H1 (cell line): Measurements from ENCODE around the gene FOXN1. TPM values are rescaled to one million over a fixed set of nuclear protein-coding genes. Genes with fewer than 3 reads are reported as not detected.

ENCODE experiments used
- CTCF ChIA-PET: fragments of 300-600 bp; sonication (Branson Sonifier 250); formaldehyde crosslinking; loops from one replicate; lab custom pipeline; 2021; ENCODE audit not compliant: partially characterized antibody; lab: Charles Lee
- POLR2A ChIA-PET: fragments of 300-600 bp; sonication (Branson Sonifier 250); formaldehyde crosslinking; loops from one replicate; lab custom pipeline; 2021; ENCODE audit warnings: inconsistent platforms; ENCODE audit not compliant: partially characterized antibody; lab: Charles Lee
- DNase-seq, 2 experiments: peaks; one replicate each; pipeline versions ENCODE4 v3.0.0 to v3.0.0-alpha.2; 2010 to 2022; ENCODE audit warnings: low spot score in 2 of 2, low read depth in 1 of 2, mixed read lengths in 1 of 2
- FAIRE-seq: peaks from 2 replicates; lab custom pipeline; 2011; peaks lifted over from hg19 to GRCh38; lab: Jason Lieb, UNC
- H2AFZ ChIP-seq: 2 replicates; pipeline ENCODE4 v1.8.1; 2012; ENCODE audit warnings: low read length, inconsistent platforms
- H2AK5ac ChIP-seq: 2 replicates; pipeline ENCODE4 v1.6.1; 2013; ENCODE audit warnings: low read depth, low read length
- H2BK120ac ChIP-seq: replicated peaks from 2 replicates; pipeline ENCODE3; 2013; ENCODE audit warnings: low read depth, low read length, inconsistent platforms
- H2BK12ac ChIP-seq: 2 replicates; pipeline ENCODE4 v1.6.1; 2013; ENCODE audit warnings: low read depth, low read length
- H2BK15ac ChIP-seq: 2 replicates; pipeline ENCODE4 v1.6.1; 2013; ENCODE audit warnings: low read length
- H2BK20ac ChIP-seq: 2 replicates; pipeline ENCODE4 v1.6.1; 2013; ENCODE audit warnings: low read length
- H2BK5ac ChIP-seq: 2 replicates; pipeline ENCODE4 v1.6.1; 2013; ENCODE audit warnings: low read depth, low read length
- H3K14ac ChIP-seq: 2 replicates; pipeline ENCODE4 v1.6.1; 2013; ENCODE audit warnings: inconsistent platforms; ENCODE audit not compliant: insufficient read length
- H3K18ac ChIP-seq: 2 replicates; pipeline ENCODE4 v1.6.1; 2013; ENCODE audit warnings: low read length; ENCODE audit errors: extremely low read depth
- H3K23ac ChIP-seq: 2 replicates; pipeline ENCODE4 v1.6.1; 2013; ENCODE audit warnings: inconsistent platforms; ENCODE audit not compliant: insufficient read length
- H3K23me2 ChIP-seq: 2 replicates; pipeline ENCODE4 v1.6.1; 2013; ENCODE audit warnings: low read depth, low read length
- H3K27ac ChIP-seq: 2 replicates; pipeline ENCODE4 v1.6.1; 2011; ENCODE audit warnings: low read depth, low read length, inconsistent platforms
- H3K27me3 ChIP-seq, 4 experiments: replicated peaks in 1 of 4; 1 replicate in 1 of 4; 2 replicates in 3 of 4; pipeline versions ENCODE4 v1.6.1 to v1.8.1; 2011 to 2013; ENCODE audit warnings: low read length in 3 of 4, mild to moderate bottlenecking in 3 of 4, inconsistent platforms in 2 of 4, mixed read lengths in 2 of 4, moderate library complexity in 1 of 4; ENCODE audit not compliant: control insufficient read depth in 3 of 4, insufficient read depth in 3 of 4; ENCODE audit errors: extremely low read depth in 1 of 4
- H3K36me3 ChIP-seq, 4 experiments: 2 replicates each; pipeline versions ENCODE4 v1.6.1 to v1.8.1; 2011 to 2013; ENCODE audit warnings: mild to moderate bottlenecking in 4 of 4, low read length in 3 of 4, moderate library complexity in 2 of 4, control low read depth in 1 of 4, inconsistent platforms in 1 of 4; ENCODE audit not compliant: insufficient read depth in 4 of 4, control insufficient read depth in 2 of 4
- H3K4ac ChIP-seq: replicated peaks from 2 replicates; pipeline ENCODE3; 2013; ENCODE audit warnings: low read length, low read depth, mixed read lengths, inconsistent platforms; ENCODE audit not compliant: insufficient read length
- H3K4me1 ChIP-seq, 4 experiments: replicated peaks in 1 of 4; 1 replicate in 1 of 4; 2 replicates in 3 of 4; pipeline versions ENCODE4 v1.6.1 to v1.8.1; 2011 to 2013; ENCODE audit warnings: low read length in 3 of 4, inconsistent platforms in 2 of 4, mixed read lengths in 1 of 4; ENCODE audit not compliant: insufficient read depth in 4 of 4, control insufficient read depth in 3 of 4
- H3K4me2 ChIP-seq, 2 experiments: 2 replicates each; pipeline versions ENCODE4 v1.6.1 to v1.8.1; 2011 to 2013; ENCODE audit warnings: low read depth in 2 of 2, low read length in 2 of 2, control low read depth in 1 of 2, inconsistent platforms in 1 of 2, mild to moderate bottlenecking in 1 of 2; ENCODE audit not compliant: insufficient read depth in 1 of 2
- H3K4me3 ChIP-seq, 4 experiments: fragments of 200-600, 300-600 bp in 1 of 4; sonication (generic), shearing (Covaris generic), sonication (Bioruptor Twin) in 1 of 4; 2 replicates each; pipeline versions ENCODE4 v1.5.1 to v1.8.1; 2011 to 2016; ENCODE audit warnings: low read length in 4 of 4, low read depth in 3 of 4, control low read depth in 2 of 4, inconsistent platforms in 2 of 4, mild to moderate bottlenecking in 2 of 4, mixed read lengths in 1 of 4, moderate library complexity in 1 of 4; ENCODE audit not compliant: insufficient read depth in 2 of 4; ENCODE audit errors: extremely low read depth in 1 of 4
- H3K56ac ChIP-seq: replicated peaks from 2 replicates; pipeline ENCODE3; 2013; ENCODE audit warnings: low read depth, mild to moderate bottlenecking, mixed read lengths, low read length, inconsistent platforms; ENCODE audit not compliant: insufficient read length
- H3K79me1 ChIP-seq: 2 replicates; pipeline ENCODE4 v1.6.1; 2013; ENCODE audit warnings: low read depth, low read length, control low read depth
- H3K79me2 ChIP-seq, 2 experiments: 2 replicates each; pipeline versions ENCODE4 v1.6.1 to v1.8.1; 2012 to 2013; ENCODE audit warnings: low read length in 2 of 2, mild to moderate bottlenecking in 2 of 2, inconsistent platforms in 1 of 2; ENCODE audit not compliant: insufficient read depth in 2 of 2, control insufficient read depth in 1 of 2
- H3K9ac ChIP-seq, 4 experiments: replicated peaks in 1 of 4; 1 replicate in 1 of 4; 2 replicates in 3 of 4; pipeline versions ENCODE4 v1.6.1 to v1.8.1; 2011 to 2013; ENCODE audit warnings: low read depth in 3 of 4, low read length in 3 of 4, control low read depth in 2 of 4, mild to moderate bottlenecking in 2 of 4, moderate library complexity in 2 of 4, inconsistent platforms in 1 of 4; ENCODE audit errors: extremely low read depth in 1 of 4
- H3K9me3 ChIP-seq, 2 experiments: 2 replicates each; pipeline versions ENCODE4 v1.6.1 to v1.8.1; 2012 to 2013; ENCODE audit warnings: mild to moderate bottlenecking in 2 of 2, moderate library complexity in 2 of 2, control low read depth in 1 of 2, inconsistent platforms in 1 of 2, low read depth in 1 of 2, low read length in 1 of 2, mixed read lengths in 1 of 2; ENCODE audit not compliant: insufficient read depth in 2 of 2
- H4K20me1 ChIP-seq, 2 experiments: replicated peaks in 1 of 2; 2 replicates each; pipeline versions ENCODE3 to v1.8.1; 2011 to 2013; ENCODE audit warnings: inconsistent platforms in 2 of 2, low read length in 2 of 2, mild to moderate bottlenecking in 1 of 2; ENCODE audit not compliant: insufficient read depth in 2 of 2, control insufficient read depth in 1 of 2
- H4K5ac ChIP-seq: 2 replicates; pipeline ENCODE4 v1.6.1; 2013; ENCODE audit warnings: low read length, low read depth, mixed read lengths, inconsistent platforms; ENCODE audit not compliant: insufficient read length
- H4K8ac ChIP-seq: 2 replicates; pipeline ENCODE4 v1.8.0; 2013; ENCODE audit warnings: mild to moderate bottlenecking, moderate library complexity, low read length, inconsistent platforms; ENCODE audit not compliant: insufficient read depth; ENCODE audit errors: extremely low read depth
- H4K91ac ChIP-seq: replicated peaks from 2 replicates; pipeline ENCODE3; 2013; ENCODE audit warnings: low read length, mixed read lengths, inconsistent platforms; ENCODE audit not compliant: insufficient read length
- WGBS, 2 experiments: shearing (Covaris generic) in 1 of 2; methylation state at CpG; one replicate each; pipeline versions ENCODE4 v1.1.6 to v1.1.7; 2013 to 2015; ENCODE audit warnings: low lambda C conversion rate in 2 of 2, mixed read lengths in 2 of 2, inconsistent platforms in 1 of 2, low coverage in 1 of 2, missing lambda C conversion rate in 1 of 2; ENCODE audit not compliant: insufficient replicate concordance in 2 of 2, insufficient coverage in 1 of 2, insufficient read length in 1 of 2; ENCODE audit errors: extremely low coverage in 1 of 2, missing lambda C conversion rate in 1 of 2; 5-methylcytosine and 5-hydroxymethylcytosine counted together
- polyA plus RNA-seq, 7 experiments: library from polyadenylated mRNA; depleted of rRNA in 3 of 7; stranded (reverse) in 5 of 7; unstranded in 2 of 7; fragments of >200 nt in 5 of 7; fragments of 200-250 nt in 2 of 7; gene quantifications; 1 replicate in 5 of 7; 2 replicates in 1 of 7; 4 replicates in 1 of 7; pipeline versions ENCODE4 v1.2.1 to v1.2.3, GENCODE V29; 2011 to 2013; ENCODE audit warnings: missing spikeins in 2 of 7, mixed read lengths in 2 of 7
- total RNA-seq: library from RNA; stranded (reverse); fragmentation: NEBNext Ultra II Directional; extraction: Animal tissue kit (Norgen Biotek cat#: 25700); gene quantifications from 2 replicates; pipeline ENCODE4 v1.2.1, GENCODE V29; 2021

FOXN1 gene
- total and polyA plus RNA-seq, 2 of the 8 experiments (the other 6 are each of a cell fraction or from before 2014, with no cell fraction given) = not detected

DNA sequence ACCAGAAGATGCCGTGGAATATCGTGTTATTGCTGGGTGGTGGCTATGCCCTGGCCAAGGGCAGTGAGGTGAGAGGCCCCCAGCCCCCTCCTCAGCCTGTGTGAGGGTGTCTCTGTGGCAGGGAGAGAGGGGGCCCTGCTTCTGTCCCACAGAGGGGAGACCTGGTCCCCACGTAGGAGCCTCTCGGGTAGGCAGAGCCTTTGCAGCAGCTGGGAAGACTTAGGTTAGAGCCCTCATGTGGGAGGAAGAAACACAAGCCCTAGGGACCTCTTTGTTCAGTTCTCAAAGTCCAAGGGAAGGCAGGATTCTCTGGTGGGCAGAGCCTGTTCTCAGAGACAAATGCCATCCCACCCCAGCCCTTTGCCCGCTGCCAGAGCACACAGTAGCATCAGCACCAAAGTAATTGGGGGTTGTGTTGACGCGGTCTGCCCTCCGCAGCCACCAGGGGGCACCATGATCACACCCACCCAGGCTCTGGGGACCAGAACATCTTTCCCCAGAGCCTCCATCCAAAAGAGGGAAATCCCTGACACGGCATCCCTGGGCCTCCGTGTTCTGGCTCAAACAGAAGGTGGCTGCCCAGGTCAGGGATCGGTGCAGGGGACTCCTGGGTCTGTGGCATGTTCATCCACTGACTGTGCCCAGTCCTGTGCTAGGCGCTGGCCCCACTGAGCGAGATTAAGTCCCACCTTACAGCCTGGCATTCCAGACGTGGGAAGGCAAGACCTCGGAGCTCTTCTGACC lies 11.5 kb upstream of the FOXN1 start:
- CTCF ChIA-PET = interaction anchor here (0.6 to 21.4 kb wide), 24 partner anchors 9 to 283 kb away, joined by 3 to 547 read pairs (median 4); partner anchors contain the start of gene FOXN1

More for the DNA sequence above, 11.5 kb upstream of the FOXN1 start:
- no peaks in the 10 kb centered on the region for H3K27me3 ChIP-seq
- peaks cover 0 to 19% (median 8%) of the 10 kb centered on the region in 4 experiments; a peak in 6 of 7 replicates for H3K4me1 ChIP-seq
- H2AK5ac ChIP-seq = no peak overlapping the region
- H3K14ac ChIP-seq = no peak overlapping the region
- POLR2A ChIA-PET = interaction anchor here (0.9 to 2.1 kb wide), 4 partner anchors 10 to 77 kb away, joined by 3 to 5 read pairs (median 4); partner anchors contain the start of gene PIGS
- H3K9me3 ChIP-seq = no peaks in the 10 kb centered on the region
- no peak overlapping the region for H3K56ac ChIP-seq
- no peak overlapping the region for H2BK12ac ChIP-seq
- H4K8ac ChIP-seq = no peak overlapping the region
- H2BK15ac ChIP-seq = no peak overlapping the region
- DNase-seq = peak; percentile 41 to 96
- no peaks in the 10 kb centered on the region for H3K79me1 ChIP-seq
- no peak overlapping the region for H2AFZ ChIP-seq
- no peak overlapping the region for H3K4ac ChIP-seq
- H3K4me3 ChIP-seq = no peak overlapping the region
- peak; percentile 60 for FAIRE-seq
- H3K18ac ChIP-seq = no peak overlapping the region
- no peak overlapping the region for H3K27ac ChIP-seq
- no peak overlapping the region for H3K9ac ChIP-seq
- no peaks in the 10 kb centered on the region for H3K23me2 ChIP-seq
- H3K23ac ChIP-seq = no peak overlapping the region
- H3K4me2 ChIP-seq = no peak overlapping the region
- no peaks in the 10 kb centered on the region for H4K20me1 ChIP-seq
- no peak overlapping the region for H2BK20ac ChIP-seq
- no peak overlapping the region for H2BK120ac ChIP-seq
- H3K79me2 ChIP-seq = no peaks in the 10 kb centered on the region
- no peak overlapping the region for H2BK5ac ChIP-seq
- no peak overlapping the region for H4K91ac ChIP-seq
- H4K5ac ChIP-seq = no peak overlapping the region
- 64% methylated on average over 15 of the region's 15 CpGs; no CpG with 5 or more reads in 1 of the 2 experiments for WGBS, 2 experiments
- no peaks in the 10 kb centered on the region for H3K36me3 ChIP-seq
